OCI-LY3 (cell line): ENCODE results near the gene CPLANE1.

Experiments used
- CTCF ChIP-seq: fragments of 200-600, 300-600 bp; sonication (generic); IDR thresholded peaks from 2 replicates; pipeline ENCODE4 v1.5.1; 2014; ENCODE audit warnings: antibody characterized with exemption, low read length, low read depth
- EZH2phosphoT487 ChIP-seq: fragments of 200-600 bp; shearing (Covaris generic); IDR thresholded peaks from 2 replicates; pipeline ENCODE4 v1.6.1; 2018; ENCODE audit warnings: antibody characterized with exemption, mixed run types, low read depth

DNA sequence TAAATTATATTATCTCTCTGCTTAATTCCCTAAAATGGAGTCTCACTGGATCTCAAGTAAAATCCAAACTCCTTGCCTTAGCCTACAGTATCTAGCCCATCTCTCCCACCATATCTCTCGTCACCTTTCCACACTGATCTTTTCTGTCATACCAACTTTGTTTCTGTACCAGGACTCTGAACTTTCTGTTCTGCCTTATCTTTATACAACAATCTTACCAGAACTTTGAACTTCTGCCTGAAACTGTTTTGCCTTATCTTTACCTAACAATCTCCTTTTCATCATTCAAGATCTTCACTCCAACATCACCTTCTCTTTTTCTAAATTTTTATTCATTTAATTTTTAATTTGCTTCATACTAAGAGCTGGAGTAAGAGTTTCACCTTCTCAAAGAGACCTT lies 139.0 kb downstream of the CPLANE1 start:
- no peak for TF ChIP-seq CTCF
- no peak for TF ChIP-seq EZH2phosphoT487
